Measurements from ENCODE around the gene RAD54L.
"Not testable (repeated sequence)": the region's sequence is repeated elsewhere in the genome, so short reads cannot be mapped to it uniquely, and the experiment has no call there.

DNA sequence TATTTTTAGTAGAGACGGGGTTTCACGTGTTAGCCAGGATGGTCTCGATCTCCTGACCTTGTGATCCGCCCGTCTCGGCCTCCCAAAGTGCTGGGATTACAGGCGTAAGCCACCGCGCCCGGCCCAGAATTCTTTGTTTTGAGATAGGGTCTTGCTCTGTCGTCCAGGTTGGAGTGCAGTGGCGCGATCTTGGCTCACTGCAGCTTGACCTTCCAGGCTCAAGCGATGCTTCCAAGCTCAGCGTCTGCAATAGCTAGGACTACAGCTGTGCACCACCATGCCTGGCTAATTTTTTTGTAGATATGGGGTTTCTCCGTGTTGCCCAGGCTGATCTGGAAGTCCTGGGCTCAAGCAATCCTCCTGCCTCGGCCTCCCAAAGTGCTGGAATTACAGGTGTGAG, 1.4 kb upstream of the RAD54L start:
- TF ChIP-seq, protein P1, sequence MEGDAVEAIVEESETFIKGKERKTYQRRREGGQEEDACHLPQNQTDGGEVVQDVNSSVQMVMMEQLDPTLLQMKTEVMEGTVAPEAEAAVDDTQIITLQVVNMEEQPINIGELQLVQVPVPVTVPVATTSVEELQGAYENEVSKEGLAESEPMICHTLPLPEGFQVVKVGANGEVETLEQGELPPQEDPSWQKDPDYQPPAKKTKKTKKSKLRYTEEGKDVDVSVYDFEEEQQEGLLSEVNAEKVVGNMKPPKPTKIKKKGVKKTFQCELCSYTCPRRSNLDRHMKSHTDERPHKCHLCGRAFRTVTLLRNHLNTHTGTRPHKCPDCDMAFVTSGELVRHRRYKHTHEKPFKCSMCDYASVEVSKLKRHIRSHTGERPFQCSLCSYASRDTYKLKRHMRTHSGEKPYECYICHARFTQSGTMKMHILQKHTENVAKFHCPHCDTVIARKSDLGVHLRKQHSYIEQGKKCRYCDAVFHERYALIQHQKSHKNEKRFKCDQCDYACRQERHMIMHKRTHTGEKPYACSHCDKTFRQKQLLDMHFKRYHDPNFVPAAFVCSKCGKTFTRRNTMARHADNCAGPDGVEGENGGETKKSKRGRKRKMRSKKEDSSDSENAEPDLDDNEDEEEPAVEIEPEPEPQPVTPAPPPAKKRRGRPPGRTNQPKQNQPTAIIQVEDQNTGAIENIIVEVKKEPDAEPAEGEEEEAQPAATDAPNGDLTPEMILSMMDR (IDR thresholded peaks at IDR 0.05), result not testable (repeated sequence)
- TF ChIP-seq EP300 (IDR thresholded peaks at IDR 0.05), result not testable (repeated sequence)

Data from sigmoid colon (tissue), 4 donors.